H9 (cell line): ENCODE data around the gene RXFP2. TPM values are rescaled to one million over a fixed set of nuclear protein-coding genes. Genes with fewer than 3 reads are reported as not detected.

Experiments used
- DNase-seq: peaks from one replicate; pipeline ENCODE4 v3.0.0-alpha.2; 2017
- H2AFZ ChIP-seq: one replicate; pipeline ENCODE4 v1.6.1; 2013; ENCODE audit warnings: mild to moderate bottlenecking, low read length, control low read depth, moderate library complexity
- H2AK5ac ChIP-seq: 2 replicates; pipeline ENCODE4 v1.6.1; 2013; ENCODE audit warnings: low read length, control low read depth, mixed read lengths; ENCODE audit not compliant: insufficient read length
- H2BK120ac ChIP-seq: one replicate; pipeline ENCODE4 v1.6.1; 2013; ENCODE audit warnings: low read depth, mild to moderate bottlenecking, low read length, control low read depth, inconsistent platforms; ENCODE audit not compliant: poor library complexity, severe bottlenecking
- H2BK12ac ChIP-seq: 2 replicates; pipeline ENCODE4 v1.6.1; 2013; ENCODE audit warnings: low read length, control low read depth, mixed read lengths, low read depth; ENCODE audit not compliant: insufficient read length
- H2BK15ac ChIP-seq: 2 replicates; pipeline ENCODE4 v1.6.1; 2013; ENCODE audit warnings: low read depth, low read length, control low read depth
- H2BK20ac ChIP-seq: one replicate; pipeline ENCODE4 v1.6.1; 2013; ENCODE audit warnings: low read depth, mild to moderate bottlenecking, low read length, control low read depth, inconsistent platforms; ENCODE audit not compliant: poor library complexity, severe bottlenecking
- H2BK5ac ChIP-seq: 2 replicates; pipeline ENCODE4 v1.6.1; 2013; ENCODE audit warnings: low read length, control low read depth, mixed read lengths; ENCODE audit not compliant: insufficient read length
- H3K14ac ChIP-seq: 2 replicates; pipeline ENCODE4 v1.6.1; 2013; ENCODE audit warnings: low read length, control low read depth; ENCODE audit not compliant: insufficient read depth
- H3K18ac ChIP-seq: 2 replicates; pipeline ENCODE4 v1.6.1; 2013; ENCODE audit warnings: low read depth, mild to moderate bottlenecking, mixed read lengths, low read length, control low read depth; ENCODE audit not compliant: insufficient read length
- H3K23ac ChIP-seq: 2 replicates; pipeline ENCODE4 v1.6.1; 2013; ENCODE audit warnings: low read length, control low read depth, mixed read lengths, low read depth; ENCODE audit not compliant: insufficient read length
- H3K23me2 ChIP-seq: 2 replicates; pipeline ENCODE4 v1.6.1; 2013; ENCODE audit warnings: low read depth, mild to moderate bottlenecking, mixed read lengths, low read length, control low read depth; ENCODE audit not compliant: insufficient read length, poor library complexity, severe bottlenecking
- H3K27ac ChIP-seq: 2 replicates; pipeline ENCODE4 v1.5.1; 2013; ENCODE audit warnings: low read length, control low read depth, mixed read lengths, low read depth; ENCODE audit not compliant: insufficient read length
- H3K27me3 ChIP-seq: 2 replicates; pipeline ENCODE4 v1.6.1; 2013; ENCODE audit warnings: low read length, control low read depth, inconsistent platforms; ENCODE audit not compliant: insufficient read depth
- H3K4ac ChIP-seq: 2 replicates; pipeline ENCODE4 v1.6.1; 2013; ENCODE audit warnings: low read depth, mild to moderate bottlenecking, control low read depth, inconsistent platforms, low read length, moderate library complexity
- H3K4me1 ChIP-seq: 2 replicates; pipeline ENCODE4 v1.6.1; 2013; ENCODE audit warnings: low read length, control low read depth, inconsistent platforms; ENCODE audit not compliant: insufficient read depth
- H3K4me2 ChIP-seq: 2 replicates; pipeline ENCODE4 v1.6.1; 2013; ENCODE audit warnings: low read length, control low read depth, mixed read lengths; ENCODE audit not compliant: insufficient read length, insufficient read depth
- H3K56ac ChIP-seq: 2 replicates; pipeline ENCODE4 v1.6.1; 2013; ENCODE audit warnings: low read depth, mild to moderate bottlenecking, mixed read lengths, low read length, control low read depth; ENCODE audit not compliant: insufficient read length
- H3K79me1 ChIP-seq: 2 replicates; pipeline ENCODE4 v1.6.1; 2013; ENCODE audit warnings: low read depth, mild to moderate bottlenecking, moderate library complexity, low read length, control low read depth, inconsistent platforms; ENCODE audit not compliant: insufficient read depth, poor library complexity, severe bottlenecking
- H3K79me2 ChIP-seq: 2 replicates; pipeline ENCODE4 v1.6.1; 2013; ENCODE audit warnings: low read length, control low read depth, inconsistent platforms; ENCODE audit not compliant: insufficient read depth
- H3K9ac ChIP-seq: 2 replicates; pipeline ENCODE4 v1.6.1; 2013; ENCODE audit warnings: low read length, control low read depth, mixed read lengths; ENCODE audit not compliant: insufficient read length; ENCODE audit errors: extremely low read depth
- H3K9me3 ChIP-seq: one replicate; pipeline ENCODE4 v1.6.1; 2013; ENCODE audit warnings: low read depth, low read length, inconsistent platforms; ENCODE audit not compliant: control insufficient read depth
- H3T11ph ChIP-seq: one replicate; pipeline ENCODE4 v1.6.1; 2013; ENCODE audit warnings: mild to moderate bottlenecking, low read length, control low read depth, inconsistent platforms
- H4K20me1 ChIP-seq: one replicate; pipeline ENCODE4 v1.6.1; 2013; ENCODE audit not compliant: control insufficient read depth, insufficient read length, insufficient read depth
- H4K5ac ChIP-seq: 2 replicates; pipeline ENCODE4 v1.6.1; 2013; ENCODE audit warnings: low read depth, mild to moderate bottlenecking, mixed read lengths, low read length, control low read depth; ENCODE audit not compliant: insufficient read length
- H4K8ac ChIP-seq: replicated peaks from 2 replicates; pipeline ENCODE4 v1.6.1; 2013; ENCODE audit warnings: low read length, control low read depth, mixed read lengths, low read depth; ENCODE audit not compliant: insufficient read length
- H4K91ac ChIP-seq: 2 replicates; pipeline ENCODE4 v1.6.1; 2013; ENCODE audit warnings: low read depth, mild to moderate bottlenecking, moderate library complexity, mixed read lengths, low read length, control low read depth; ENCODE audit not compliant: insufficient read length
- H3K27ac Mint-ChIP-seq, 3 experiments: 2 replicates in 2 of 3; 3 replicates in 1 of 3; pipeline ENCODE4 v1.8.0; 2020 to 2021; ENCODE audit warnings: mixed read lengths in 3 of 3, mild to moderate bottlenecking in 1 of 3, moderate library complexity in 1 of 3
- H3K27me3 Mint-ChIP-seq: 2 replicates; pipeline ENCODE4 v1.8.0; 2021; ENCODE audit warnings: low read depth, mild to moderate bottlenecking, moderate library complexity, mixed read lengths
- H3K36me3 Mint-ChIP-seq, 3 experiments: 2 replicates in 2 of 3; 3 replicates in 1 of 3; pipeline ENCODE4 v1.8.0; 2020 to 2021; ENCODE audit warnings: low read depth in 3 of 3, mixed read lengths in 3 of 3; ENCODE audit not compliant: insufficient read depth in 1 of 3
- H3K4me1 Mint-ChIP-seq, 2 experiments: 2 replicates each; pipeline ENCODE4 v1.8.0; 2020; ENCODE audit warnings: mixed read lengths in 2 of 2
- H3K4me3 Mint-ChIP-seq, 2 experiments: 2 replicates in 1 of 2; 3 replicates in 1 of 2; pipeline ENCODE4 v1.8.0; 2020 to 2021; ENCODE audit warnings: mild to moderate bottlenecking in 2 of 2, mixed read lengths in 2 of 2, moderate library complexity in 1 of 2
- H3K9me3 Mint-ChIP-seq, 2 experiments: 2 replicates in 1 of 2; 3 replicates in 1 of 2; pipeline ENCODE4 v1.8.0; 2020; ENCODE audit warnings: mild to moderate bottlenecking in 2 of 2, mixed read lengths in 2 of 2, moderate library complexity in 1 of 2
- CTCF ChIP-seq: fragments of 200-600 bp; sonication (generic); conservative IDR thresholded peaks from 3 replicates; pipeline ENCODE4 v1.8.0; 2021; ENCODE audit warnings: antibody characterized with exemption, mild to moderate bottlenecking
- WGBS: extraction: QIAGEN DNeasy Blood & Tissue Kit; methylation state at CpG from one replicate; pipeline ENCODE4 v1.1.7; 2013; ENCODE audit warnings: missing lambda C conversion rate, low lambda C conversion rate, mixed read lengths; ENCODE audit not compliant: insufficient read length; ENCODE audit errors: extremely low coverage; 5-methylcytosine and 5-hydroxymethylcytosine counted together
- total RNA-seq: library from RNA; stranded (reverse); gene quantifications from 2 replicates; pipeline ENCODE4 v1.2.1, GENCODE V29; 2021

Gene RXFP2
- total RNA-seq, 1 experiment from 2014 or later, result not detected

DNA sequence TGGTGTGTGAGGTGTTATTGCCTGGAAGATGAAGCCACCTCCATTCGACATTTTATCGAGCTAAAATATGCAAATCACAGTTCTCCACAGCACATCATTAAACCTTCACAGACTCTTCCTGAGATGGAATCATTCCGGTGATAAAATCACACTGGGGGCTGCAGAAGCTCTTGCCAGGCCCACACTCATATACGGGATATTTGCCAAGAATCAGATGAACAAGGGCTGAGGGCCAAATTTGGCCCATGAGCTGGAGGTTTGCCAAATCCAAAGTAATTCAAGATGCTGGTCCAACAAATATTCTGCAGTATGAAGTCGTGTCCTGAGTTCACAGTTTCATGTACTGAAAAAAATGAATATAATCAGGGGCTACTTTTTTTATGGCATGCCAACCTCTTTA, 16.7 kb upstream of the RXFP2 start:
- H3K79me2 ChIP-seq, result no peaks in the 10 kb centered on the region
- no peak overlapping the region for H4K91ac ChIP-seq
- H3K4me2 ChIP-seq, result no peak overlapping the region
- H3K4me3 Mint-ChIP-seq, result no peak overlapping the region
- H3K79me1 ChIP-seq, result no peaks in the 10 kb centered on the region
- H4K20me1 ChIP-seq, result no peaks in the 10 kb centered on the region
- H3K4me1 Mint-ChIP-seq, result no peaks in the 10 kb centered on the region
- no peaks in the 10 kb centered on the region for H3K27me3 ChIP-seq
- no peak overlapping the region for H2BK120ac ChIP-seq
- no peak overlapping the region for H3K4ac ChIP-seq
- no peak overlapping the region for H2AK5ac ChIP-seq
- H3K56ac ChIP-seq, result no peak overlapping the region
- H2BK15ac ChIP-seq, result no peak overlapping the region
- H2AFZ ChIP-seq, result no peak overlapping the region
- no peak overlapping the region for H4K5ac ChIP-seq
- WGBS, result no CpG with 5 or more reads among the region's 5 CpGs
- H3K9me3 Mint-ChIP-seq, result peaks cover 0 to 3% of the 10 kb centered on the region in 2 experiments; a peak in 2 of 5 replicates
- no peak overlapping the region for H3K27ac Mint-ChIP-seq
- H3K9me3 ChIP-seq, result no peaks in the 10 kb centered on the region
- no peaks in the 10 kb centered on the region for H3K36me3 Mint-ChIP-seq
- H3K18ac ChIP-seq, result no peak overlapping the region
- H4K8ac ChIP-seq, result no peak overlapping the region
- no peak overlapping the region for H3K27ac ChIP-seq
- TF ChIP-seq CTCF, result no peak
- no peaks in the 10 kb centered on the region for H3K23me2 ChIP-seq
- H3T11ph ChIP-seq, result no peak overlapping the region
- H3K27me3 Mint-ChIP-seq, result no peaks in the 10 kb centered on the region; the same call in 1 of the 2 replicates
- no peak overlapping the region for H2BK20ac ChIP-seq
- DNase-seq, result no peak
- no peak overlapping the region for H3K9ac ChIP-seq
- no peak overlapping the region for H2BK5ac ChIP-seq
- H3K14ac ChIP-seq, result no peak overlapping the region
- H3K23ac ChIP-seq, result no peak overlapping the region
- no peaks in the 10 kb centered on the region for H3K4me1 ChIP-seq
- H2BK12ac ChIP-seq, result no peak overlapping the region
